Nephron progenitor cell (in vitro differentiated cells): Measurements from ENCODE around the gene PIANP.
A peak's percentile ranks its signal among the peaks of the same experiment; 100 is the strongest.

Experiments used
- DNase-seq: peaks from one replicate; pipeline ENCODE4 v3.0.0; 2021
- H3K27ac Mint-ChIP-seq: 2 replicates; pipeline ENCODE4 v1.8.0; 2021; ENCODE audit warnings: mild to moderate bottlenecking, moderate library complexity, mixed read lengths
- H3K27me3 Mint-ChIP-seq: 2 replicates; pipeline ENCODE4 v1.8.0; 2021; ENCODE audit warnings: mild to moderate bottlenecking, low read depth, mixed read lengths; ENCODE audit not compliant: poor library complexity
- H3K36me3 Mint-ChIP-seq: 2 replicates; pipeline ENCODE4 v1.8.0; 2021; ENCODE audit warnings: low read depth, mixed read lengths
- H3K4me1 Mint-ChIP-seq: 2 replicates; pipeline ENCODE4 v1.8.0; 2021; ENCODE audit warnings: mixed read lengths
- H3K4me3 Mint-ChIP-seq: 2 replicates; pipeline ENCODE4 v1.8.0; 2021; ENCODE audit warnings: mild to moderate bottlenecking, moderate library complexity, mixed read lengths
- H3K9me3 Mint-ChIP-seq: 2 replicates; pipeline ENCODE4 v1.8.0; 2021; ENCODE audit warnings: mild to moderate bottlenecking, moderate library complexity, mixed read lengths
- CTCF ChIP-seq: fragments of 200-600 bp; sonication (generic); IDR thresholded peaks from 2 replicates; pipeline ENCODE4 v1.5.0; 2021; ENCODE audit warnings: antibody characterized with exemption

Gene PIANP

DNA sequence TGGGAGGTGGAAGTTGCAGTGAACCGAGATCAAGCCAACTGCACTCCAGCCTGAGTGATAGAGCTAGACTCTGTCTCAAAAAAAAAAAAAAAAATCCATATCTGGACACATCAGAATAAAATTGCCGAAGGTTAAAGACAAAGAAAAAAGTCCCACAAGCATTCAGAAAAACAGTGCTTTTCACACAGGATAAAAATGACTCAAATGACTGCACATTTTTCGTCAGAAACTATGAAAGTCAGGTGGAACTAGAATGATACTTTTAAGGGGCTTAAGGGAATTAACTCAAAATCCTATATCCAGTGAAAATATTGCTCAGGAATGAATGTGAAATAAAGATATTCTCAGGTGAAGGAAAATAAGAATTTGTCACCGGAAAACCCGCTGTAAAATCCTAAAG is 36.1 kb upstream of the PIANP start:
- Mint-ChIP-seq H3K27ac (no peak overlapping the region), H3K4me1 (peaks cover 26% of the 10 kb centered on the region)
- TF ChIP-seq CTCF: no peak

DNA sequence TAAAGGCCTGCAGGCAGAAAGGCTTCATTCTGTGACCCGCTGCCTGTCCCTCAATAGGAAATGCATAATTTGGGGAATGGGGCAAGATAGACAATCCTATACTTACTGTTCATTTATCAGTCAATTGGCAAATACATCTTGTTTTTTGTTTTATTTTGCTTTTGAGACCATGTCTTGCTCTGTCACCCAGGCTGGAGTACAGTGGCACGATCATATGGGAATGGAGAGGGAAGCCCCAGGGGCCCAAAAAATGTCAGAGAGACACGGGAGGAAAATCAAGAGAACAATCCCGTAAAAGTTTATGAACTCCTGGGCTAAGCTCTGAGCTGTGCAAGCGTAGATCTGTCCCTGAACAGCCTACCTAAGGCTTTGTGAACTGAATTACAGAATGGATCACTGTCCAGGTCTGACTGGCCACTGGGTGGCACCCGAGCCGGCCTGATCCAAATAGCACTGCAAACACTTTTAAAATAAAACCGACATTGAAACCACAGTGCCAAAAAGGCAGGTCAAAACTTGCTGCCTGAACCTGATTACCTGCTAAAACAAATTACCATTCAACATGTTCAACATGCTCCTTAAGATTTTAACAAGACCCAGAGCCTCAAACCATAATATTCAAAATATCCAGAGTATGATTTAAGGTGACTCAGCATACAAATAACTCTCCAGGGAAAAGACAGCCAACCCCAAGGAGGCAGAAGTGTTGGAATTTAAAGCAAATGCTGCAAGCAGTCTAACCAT is 35.0 kb upstream of the PIANP start:
- H3K4me3 Mint-ChIP-seq: no peak overlapping the region
- peaks cover 25% of the 10 kb centered on the region for H3K4me1 Mint-ChIP-seq
- peaks cover 18% of the 10 kb centered on the region for H3K36me3 Mint-ChIP-seq
- TF ChIP-seq CTCF: peak; percentile 68
- H3K9me3 Mint-ChIP-seq: no peaks in the 10 kb centered on the region
- H3K27ac Mint-ChIP-seq: peak overlapping the region; percentile 90
- DNase-seq: peak; percentile 54
- no peaks in the 10 kb centered on the region for H3K27me3 Mint-ChIP-seq

More for the DNA sequence above, 36.1 kb upstream of the PIANP start:
- H3K9me3 Mint-ChIP-seq: no peaks in the 10 kb centered on the region
- H3K27me3 Mint-ChIP-seq: no peaks in the 10 kb centered on the region
- H3K4me3 Mint-ChIP-seq: no peak overlapping the region
- DNase-seq: no peak
- peaks cover 8% of the 10 kb centered on the region for H3K36me3 Mint-ChIP-seq

GRCh38 chr12:6734506-6735387 is 34.1 kb upstream of the PIANP start:
- TF ChIP-seq CTCF: no peak

DNA sequence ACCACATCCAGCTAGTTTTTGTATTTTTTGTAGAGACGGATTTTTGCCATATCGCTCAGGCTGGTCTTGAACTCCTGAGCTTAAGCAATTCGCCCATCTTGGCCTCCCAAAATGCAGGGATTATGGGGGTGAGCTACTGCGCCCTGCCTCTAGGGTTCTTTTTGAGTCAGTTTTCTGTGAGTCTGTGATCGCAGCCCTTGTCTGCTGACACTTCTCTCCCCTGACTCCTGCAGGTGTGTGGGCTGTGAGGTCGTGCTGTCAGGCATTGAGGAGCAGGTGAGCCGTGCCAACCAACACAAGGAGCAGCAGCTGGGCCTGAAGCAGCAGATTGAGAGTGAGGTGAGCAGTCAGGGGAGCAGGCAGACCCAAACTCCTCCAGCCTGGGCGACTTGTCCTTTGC is 29.6 kb upstream of the PIANP start:
- Mint-ChIP-seq H3K27ac (peak overlapping the region; percentile 12), H3K4me1 (peaks cover 31% of the 10 kb centered on the region), H3K4me3 (no peak overlapping the region), H3K27me3 (no peaks in the 10 kb centered on the region), H3K9me3 (no peaks in the 10 kb centered on the region), H3K36me3 (peaks cover 32% of the 10 kb centered on the region)
- TF ChIP-seq CTCF: no peak
- DNase-seq: no peak

More at GRCh38 chr12:6734506-6735387, 34.1 kb upstream of the PIANP start:
- Mint-ChIP-seq H3K36me3 (peaks cover 25% of the 10 kb centered on the region), H3K4me1 (peaks cover 29% of the 10 kb centered on the region), H3K9me3 (no peaks in the 10 kb centered on the region), H3K27me3 (no peaks in the 10 kb centered on the region), H3K27ac (peak overlapping the region; percentile 90), H3K4me3 (no peak overlapping the region)
- no peak for DNase-seq

DNA sequence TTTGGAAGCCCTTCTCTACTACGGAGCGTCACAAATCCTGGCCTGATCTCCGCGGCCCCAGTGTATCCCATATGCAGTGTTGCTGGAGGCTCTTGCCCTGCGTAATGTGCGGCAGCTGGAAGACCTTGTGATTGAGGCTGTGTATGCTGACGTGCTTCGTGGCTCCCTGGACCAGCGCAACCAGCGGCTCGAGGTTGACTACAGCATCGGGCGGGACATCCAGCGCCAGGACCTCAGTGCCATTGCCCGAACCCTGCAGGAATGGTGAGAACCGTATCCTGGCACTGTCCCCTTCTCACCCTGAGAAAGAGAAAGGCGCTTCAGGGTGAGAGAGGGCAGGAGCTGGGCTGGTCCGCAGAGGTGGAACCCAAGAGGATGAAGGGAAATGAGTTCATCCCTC is 28.6 kb upstream of the PIANP start:
- Mint-ChIP-seq H3K27ac (peak overlapping the region; percentile 39), H3K27me3 (no peaks in the 10 kb centered on the region), H3K4me1 (peaks cover 31% of the 10 kb centered on the region)

More for the DNA sequence above, 28.6 kb upstream of the PIANP start:
- H3K4me3 Mint-ChIP-seq: no peak overlapping the region
- H3K9me3 Mint-ChIP-seq: no peaks in the 10 kb centered on the region
- no peak for DNase-seq
- no peak for TF ChIP-seq CTCF
- H3K36me3 Mint-ChIP-seq: peaks cover 32% of the 10 kb centered on the region
